Measurements from ENCODE around the gene HEXA.

DNA sequence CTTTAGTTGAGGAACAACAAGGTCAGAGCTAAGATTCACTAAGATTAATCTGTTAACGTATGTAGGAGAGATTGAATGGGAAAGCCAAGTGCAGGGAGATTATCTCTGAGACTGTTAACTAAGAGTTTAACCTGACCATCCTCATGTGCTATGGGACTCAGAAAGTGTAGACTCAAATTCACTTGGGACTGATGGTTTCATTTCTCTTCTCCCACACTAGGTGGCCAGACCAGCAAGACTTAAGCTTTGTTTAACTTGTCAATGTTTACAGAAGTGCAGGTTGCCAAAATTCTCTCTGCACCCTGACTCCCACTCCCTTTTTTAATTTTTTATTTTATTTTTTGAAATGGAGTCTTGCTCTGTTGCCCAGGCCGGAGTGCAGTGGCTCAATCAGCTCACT is 6.3 kb upstream of the HEXA start:
- TF ChIP-seq, protein P1, sequence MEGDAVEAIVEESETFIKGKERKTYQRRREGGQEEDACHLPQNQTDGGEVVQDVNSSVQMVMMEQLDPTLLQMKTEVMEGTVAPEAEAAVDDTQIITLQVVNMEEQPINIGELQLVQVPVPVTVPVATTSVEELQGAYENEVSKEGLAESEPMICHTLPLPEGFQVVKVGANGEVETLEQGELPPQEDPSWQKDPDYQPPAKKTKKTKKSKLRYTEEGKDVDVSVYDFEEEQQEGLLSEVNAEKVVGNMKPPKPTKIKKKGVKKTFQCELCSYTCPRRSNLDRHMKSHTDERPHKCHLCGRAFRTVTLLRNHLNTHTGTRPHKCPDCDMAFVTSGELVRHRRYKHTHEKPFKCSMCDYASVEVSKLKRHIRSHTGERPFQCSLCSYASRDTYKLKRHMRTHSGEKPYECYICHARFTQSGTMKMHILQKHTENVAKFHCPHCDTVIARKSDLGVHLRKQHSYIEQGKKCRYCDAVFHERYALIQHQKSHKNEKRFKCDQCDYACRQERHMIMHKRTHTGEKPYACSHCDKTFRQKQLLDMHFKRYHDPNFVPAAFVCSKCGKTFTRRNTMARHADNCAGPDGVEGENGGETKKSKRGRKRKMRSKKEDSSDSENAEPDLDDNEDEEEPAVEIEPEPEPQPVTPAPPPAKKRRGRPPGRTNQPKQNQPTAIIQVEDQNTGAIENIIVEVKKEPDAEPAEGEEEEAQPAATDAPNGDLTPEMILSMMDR (IDR thresholded peaks at IDR 0.05) = peak; percentile 10
- no peak for TF ChIP-seq EZH2 (IDR thresholded peaks at IDR 0.05; ENCODE audit: borderline replicate concordance, insufficient read depth, low read depth, low read length, poor library complexity, severe bottlenecking)
